BLaER1 (cell line): ENCODE data around the gene PLIN5.

Experiments
- H3K27ac ChIP-seq: shearing (Covaris generic); formaldehyde crosslinking; 2 replicates; pipeline ENCODE4 v1.8.1; 2022
- H3K27me3 ChIP-seq: shearing (Covaris generic); formaldehyde crosslinking; 2 replicates; pipeline ENCODE4 v1.8.1; 2022
- H3K36me3 ChIP-seq: shearing (Covaris generic); formaldehyde crosslinking; 2 replicates; pipeline ENCODE4 v1.8.1; 2022
- H3K4me1 ChIP-seq: shearing (Covaris generic); formaldehyde crosslinking; 2 replicates; pipeline ENCODE4 v1.8.1; 2022
- H3K4me2 ChIP-seq: shearing (Covaris generic); formaldehyde crosslinking; 2 replicates; pipeline ENCODE4 v1.8.1; 2022
- H3K4me3 ChIP-seq: shearing (Covaris generic); formaldehyde crosslinking; 2 replicates; pipeline ENCODE4 v1.8.1; 2022
- H3K9ac ChIP-seq: shearing (Covaris generic); formaldehyde crosslinking; 2 replicates; pipeline ENCODE4 v1.8.1; 2022
- H3K9me3 ChIP-seq: shearing (Covaris generic); formaldehyde crosslinking; 2 replicates; pipeline ENCODE4 v1.8.1; 2022
- H4K20me1 ChIP-seq: shearing (Covaris generic); formaldehyde crosslinking; 2 replicates; pipeline ENCODE4 v1.8.1; 2022
- Cebpa-rat ChIP-seq: shearing (Covaris generic); IDR thresholded peaks from 2 replicates; pipeline ENCODE4 v1.8.1; 2022

Gene PLIN5

GRCh38 chr19:4500841-4501591 lies 34.0 kb downstream of the PLIN5 start:
- H3K27me3 ChIP-seq: no peaks in the 10 kb centered on the region
- peaks cover 50% of the 10 kb centered on the region for H3K4me1 ChIP-seq
- H3K4me2 ChIP-seq: peak overlapping the region; percentile 84
- H3K36me3 ChIP-seq: peaks cover 80% of the 10 kb centered on the region
- peak overlapping the region; percentile 74; the same call in 1 of the 2 replicates for H3K9ac ChIP-seq
- H3K9me3 ChIP-seq: no peaks in the 10 kb centered on the region
- H3K27ac ChIP-seq: peak overlapping the region; percentile 81; the same call in 1 of the 2 replicates
- TF ChIP-seq Cebpa-rat: no peak
- peaks cover 14% of the 10 kb centered on the region for H4K20me1 ChIP-seq
- H3K4me3 ChIP-seq: no peak overlapping the region

- Histone ChIP-seq H3K9me3 (no peaks in the 10 kb centered on the region), H3K4me1 (peaks cover 42% of the 10 kb centered on the region), H3K27ac (no peak overlapping the region), H3K36me3 (peaks cover 80% of the 10 kb centered on the region), H3K4me3 (no peak overlapping the region), H3K27me3 (no peaks in the 10 kb centered on the region), H3K9ac (no peak overlapping the region), H3K4me2 (no peak overlapping the region), H4K20me1 (peaks cover 21% of the 10 kb centered on the region)
- no peak for TF ChIP-seq Cebpa-rat
Observed at GRCh38 chr19:4499855-4500254, 35.2 kb downstream of the PLIN5 start.

GRCh38 chr19:4499318-4499717 lies 35.7 kb downstream of the PLIN5 start:
- no peak overlapping the region for H3K4me3 ChIP-seq
- H3K27ac ChIP-seq: no peak overlapping the region
- H3K9me3 ChIP-seq: no peaks in the 10 kb centered on the region
- H3K4me1 ChIP-seq: peaks cover 36% of the 10 kb centered on the region
- H3K4me2 ChIP-seq: no peak overlapping the region
- peaks cover 16% of the 10 kb centered on the region for H4K20me1 ChIP-seq
- no peak overlapping the region for H3K9ac ChIP-seq
- H3K36me3 ChIP-seq: peaks cover 81% of the 10 kb centered on the region
- TF ChIP-seq Cebpa-rat: no peak
- no peaks in the 10 kb centered on the region for H3K27me3 ChIP-seq

GRCh38 chr19:4498694-4499093 lies 36.3 kb downstream of the PLIN5 start:
- peaks cover 87% of the 10 kb centered on the region for H3K36me3 ChIP-seq
- peaks cover 14% of the 10 kb centered on the region for H4K20me1 ChIP-seq
- H3K9ac ChIP-seq: no peak overlapping the region
- H3K27me3 ChIP-seq: no peaks in the 10 kb centered on the region
- H3K27ac ChIP-seq: no peak overlapping the region
- peaks cover 30% of the 10 kb centered on the region for H3K4me1 ChIP-seq
- no peak overlapping the region for H3K4me2 ChIP-seq
- no peak overlapping the region for H3K4me3 ChIP-seq
- no peaks in the 10 kb centered on the region for H3K9me3 ChIP-seq
- TF ChIP-seq Cebpa-rat: no peak

- Histone ChIP-seq H3K27me3 (no peaks in the 10 kb centered on the region), H3K9me3 (no peaks in the 10 kb centered on the region), H3K4me3 (no peak overlapping the region), H3K9ac (no peak overlapping the region), H3K4me1 (peaks cover 22% of the 10 kb centered on the region), H3K4me2 (no peak overlapping the region), H3K36me3 (peaks cover 95% of the 10 kb centered on the region), H3K27ac (no peak overlapping the region), H4K20me1 (peaks cover 16% of the 10 kb centered on the region; the same call in 1 of the 2 replicates)
- no peak for TF ChIP-seq Cebpa-rat
Observed at GRCh38 chr19:4497770-4498389, 37.1 kb downstream of the PLIN5 start.

GRCh38 chr19:4496304-4496703 lies 38.7 kb downstream of the PLIN5 start:
- Histone ChIP-seq H3K36me3 (peaks cover 95% of the 10 kb centered on the region), H3K4me3 (no peak overlapping the region), H3K9me3 (no peaks in the 10 kb centered on the region), H3K27me3 (no peaks in the 10 kb centered on the region), H4K20me1 (peaks cover 16% of the 10 kb centered on the region; the same call in 1 of the 2 replicates), H3K4me1 (peaks cover 6% of the 10 kb centered on the region), H3K27ac (no peak overlapping the region), H3K4me2 (no peak overlapping the region), H3K9ac (no peak overlapping the region)
- TF ChIP-seq Cebpa-rat: no peak

GRCh38 chr19:4495471-4495870 lies 39.6 kb downstream of the PLIN5 start:
- Histone ChIP-seq H3K4me1 (no peaks in the 10 kb centered on the region), H3K27me3 (no peaks in the 10 kb centered on the region), H3K4me3 (no peak overlapping the region), H3K9me3 (no peaks in the 10 kb centered on the region), H3K36me3 (peaks cover 92% of the 10 kb centered on the region), H3K9ac (no peak overlapping the region), H4K20me1 (peaks cover 16% of the 10 kb centered on the region; the same call in 1 of the 2 replicates), H3K27ac (no peak overlapping the region), H3K4me2 (no peak overlapping the region)
- no peak for TF ChIP-seq Cebpa-rat

- Histone ChIP-seq H4K20me1 (peaks cover 16% of the 10 kb centered on the region; the same call in 1 of the 2 replicates), H3K4me1 (no peaks in the 10 kb centered on the region), H3K4me3 (no peak overlapping the region), H3K27me3 (no peaks in the 10 kb centered on the region), H3K27ac (no peak overlapping the region), H3K9ac (no peak overlapping the region), H3K4me2 (no peak overlapping the region), H3K36me3 (peaks cover 92% of the 10 kb centered on the region), H3K9me3 (no peaks in the 10 kb centered on the region)
- no peak for TF ChIP-seq Cebpa-rat
Observed at GRCh38 chr19:4494691-4495064, 40.3 kb downstream of the PLIN5 start.

GRCh38 chr19:4493929-4494690 lies 40.9 kb downstream of the PLIN5 start:
- no peak overlapping the region for H3K4me3 ChIP-seq
- H3K27ac ChIP-seq: no peak overlapping the region
- peaks cover 97% of the 10 kb centered on the region for H3K36me3 ChIP-seq
- no peaks in the 10 kb centered on the region for H3K9me3 ChIP-seq
- no peaks in the 10 kb centered on the region for H3K27me3 ChIP-seq
- no peak overlapping the region for H3K4me2 ChIP-seq
- H4K20me1 ChIP-seq: peaks cover 16% of the 10 kb centered on the region; the same call in 1 of the 2 replicates
- no peak overlapping the region for H3K9ac ChIP-seq
- no peak for TF ChIP-seq Cebpa-rat
- no peaks in the 10 kb centered on the region for H3K4me1 ChIP-seq
